HCT116 (cell line): ENCODE results near the gene RPGRIP1. TPM values are rescaled to one million over a fixed set of nuclear protein-coding genes. Genes with fewer than 3 reads are reported as not detected.

Source experiments
- ATAC-seq: fragments of 200-7000 bp; cut with Tn5 transposase; 2 replicates; pipeline ENCODE4 v1.9.1; 2020; ENCODE audit warnings: mild to moderate bottlenecking, moderate library complexity
- BruUV-seq: library from RNA; stranded (reverse); fragments of 400-500 nt; replicated peaks from 2 replicates; lab custom pipeline; 2021; lab: Mats Ljungman, UMichigan
- CTCF ChIA-PET: fragments of 300-600 bp; sonication (Branson Sonifier 250); formaldehyde crosslinking; loops from one replicate; lab custom pipeline; 2021; ENCODE audit warnings: antibody characterized with exemption; lab: Charles Lee
- POLR2A ChIA-PET: fragments of 300-600, 350-600 bp; sonication (Branson Sonifier 250); formaldehyde crosslinking; loops from one replicate; lab custom pipeline; 2021; ENCODE audit warnings: antibody characterized with exemption; lab: Charles Lee
- RAD21 ChIA-PET, 2 experiments: fragments of 300-600 bp; sonication (Branson Sonifier 250); formaldehyde crosslinking; loops; one replicate each; lab custom pipeline; 2023; ENCODE audit warnings: low total read pairs in 2 of 2; ENCODE audit not compliant: uncharacterized antibody in 2 of 2, unreplicated experiment in 2 of 2, low non-redundant PET in 1 of 2; lab: Charles Lee
- DNase-seq: peaks from one replicate; pipeline ENCODE4 v3.0.0-alpha.2; 2010; ENCODE audit warnings: low read depth, low spot score
- H2AFZ ChIP-seq: fragments of 200-600 bp; shearing (Covaris generic), sonication (generic); 2 replicates; pipeline ENCODE4 v1.6.1; 2017; ENCODE audit warnings: low read depth, mixed run types, mixed read lengths, antibody characterized with exemption, low read length; ENCODE audit not compliant: poor library complexity, severe bottlenecking
- H3K27ac ChIP-seq: 2 replicates; pipeline ENCODE4 v1.5.1; 2012; ENCODE audit warnings: low read depth, low read length
- H3K27me3 ChIP-seq: fragments of 200-600 bp; sonication (generic); 2 replicates; pipeline ENCODE4 v1.6.1; 2016; ENCODE audit warnings: mixed run types, low read length, mixed read lengths; ENCODE audit not compliant: insufficient read depth
- H3K36me3 ChIP-seq, 2 experiments: fragments of 200-500 bp in 1 of 2; fragments of 200-600 bp in 1 of 2; sonication (Bioruptor generic) in 1 of 2; sonication (generic) in 1 of 2; 2 replicates each; pipeline versions ENCODE4 v1.5.1 to v1.6.1; 2014 to 2016; ENCODE audit warnings: low read length in 2 of 2, inconsistent platforms in 1 of 2, mixed read lengths in 1 of 2, mixed run types in 1 of 2; ENCODE audit not compliant: insufficient read depth in 2 of 2, control insufficient read depth in 1 of 2
- H3K4me1 ChIP-seq, 2 experiments: fragments of 200-600 bp in 1 of 2; sonication (generic) in 1 of 2; 2 replicates each; pipeline versions ENCODE4 v1.5.1 to v1.6.1; 2012 to 2017; ENCODE audit warnings: low read length in 2 of 2, inconsistent platforms in 1 of 2, mild to moderate bottlenecking in 1 of 2, mixed read lengths in 1 of 2, mixed run types in 1 of 2, moderate library complexity in 1 of 2; ENCODE audit not compliant: insufficient read depth in 2 of 2, control insufficient read depth in 1 of 2
- H3K4me2 ChIP-seq: fragments of 200-600 bp; sonication (generic); 2 replicates; pipeline ENCODE4 v1.6.1; 2017; ENCODE audit warnings: mixed run types, low read length, mixed read lengths
- H3K4me3 ChIP-seq, 2 experiments: fragments of 200-600 bp in 1 of 2; sonication (generic) in 1 of 2; replicated peaks in 1 of 2; 2 replicates each; pipeline ENCODE4 v1.5.1; 2011 to 2016; ENCODE audit warnings: low read length in 2 of 2, control low read depth in 1 of 2, low read depth in 1 of 2, mild to moderate bottlenecking in 1 of 2, mixed read lengths in 1 of 2, mixed run types in 1 of 2
- H3K79me2 ChIP-seq: fragments of 200-600 bp; sonication (generic); 2 replicates; pipeline ENCODE4 v1.6.1; 2017; ENCODE audit warnings: mild to moderate bottlenecking, mixed run types, low read length, moderate library complexity, mixed read lengths; ENCODE audit not compliant: insufficient read depth
- H3K9ac ChIP-seq: fragments of 200-600 bp; sonication (generic); 2 replicates; pipeline ENCODE4 v1.6.1; 2016; ENCODE audit warnings: low read length, mixed read lengths
- H3K9me2 ChIP-seq: fragments of 200-600 bp; sonication (generic), shearing (Covaris generic); 2 replicates; pipeline ENCODE4 v1.6.1; 2017; ENCODE audit warnings: mixed run types, mild to moderate bottlenecking, moderate library complexity; ENCODE audit not compliant: insufficient read depth
- H3K9me3 ChIP-seq, 2 experiments: fragments of 200-500 bp in 1 of 2; fragments of 200-600 bp in 1 of 2; sonication (Bioruptor generic) in 1 of 2; sonication (generic) in 1 of 2; 2 replicates each; pipeline ENCODE4 v1.6.1; 2014 to 2017; ENCODE audit warnings: low read length in 2 of 2, mixed read lengths in 2 of 2, inconsistent platforms in 1 of 2, low read depth in 1 of 2, mild to moderate bottlenecking in 1 of 2, mixed run types in 1 of 2, moderate library complexity in 1 of 2; ENCODE audit not compliant: control insufficient read depth in 1 of 2, insufficient read depth in 1 of 2
- H4K20me1 ChIP-seq: fragments of 200-600 bp; sonication (generic), shearing (Covaris generic); 2 replicates; pipeline ENCODE4 v1.6.1; 2017; ENCODE audit warnings: mixed run types, mild to moderate bottlenecking, moderate library complexity; ENCODE audit not compliant: insufficient read depth
- CEBPB ChIP-seq: IDR thresholded peaks from 2 replicates; pipeline ENCODE4 v1.6.1; 2012; ENCODE audit warnings: low read depth
- EGR1 ChIP-seq: IDR thresholded peaks from 2 replicates; pipeline ENCODE4 v1.6.1; 2012; ENCODE audit warnings: low read depth
- ELF1 ChIP-seq: IDR thresholded peaks from 2 replicates; pipeline ENCODE4 v1.6.1; 2012; ENCODE audit warnings: low read depth, borderline replicate concordance
- EZH2 ChIP-seq: fragments of 200-600 bp; sonication (generic); IDR thresholded peaks from 2 replicates; pipeline ENCODE4 v1.6.1; 2017; ENCODE audit warnings: antibody characterized with exemption, mixed run types
- EZH2phosphoT487 ChIP-seq: fragments of 200-600 bp; IDR thresholded peaks from 2 replicates; pipeline ENCODE4 v1.6.1; 2018; ENCODE audit warnings: antibody characterized with exemption, borderline replicate concordance
- FOSL1 ChIP-seq: IDR thresholded peaks from 2 replicates; pipeline ENCODE4 v1.6.1; 2012; ENCODE audit warnings: low read depth
- JUND ChIP-seq: IDR thresholded peaks from 2 replicates; pipeline ENCODE4 v1.6.1; 2012
- POLR2A ChIP-seq: IDR thresholded peaks from 2 replicates; pipeline ENCODE4 v1.7.0; 2011; ENCODE audit warnings: borderline replicate concordance; ENCODE audit not compliant: insufficient read depth, insufficient read length; ENCODE audit errors: extremely low read depth
- POLR2AphosphoS5 ChIP-seq: IDR thresholded peaks from 2 replicates; pipeline ENCODE4 v1.6.1; 2011; ENCODE audit warnings: mild to moderate bottlenecking, low read depth, low read length, moderate library complexity
- SIN3A ChIP-seq: IDR thresholded peaks from 2 replicates; pipeline ENCODE4 v1.6.1; 2012; ENCODE audit warnings: low read depth
- SP1 ChIP-seq: IDR thresholded peaks from 2 replicates; pipeline ENCODE4 v1.6.1; 2012; ENCODE audit warnings: low read depth
- SRF ChIP-seq: IDR thresholded peaks from 2 replicates; pipeline ENCODE4 v1.6.1; 2012; ENCODE audit warnings: low read depth
- TCF7L2 ChIP-seq: IDR thresholded peaks from 2 replicates; pipeline ENCODE4 v1.7.0; 2011; ENCODE audit warnings: borderline replicate concordance, inconsistent platforms; ENCODE audit not compliant: insufficient read depth, insufficient read length; ENCODE audit errors: extremely low read depth
- YY1 ChIP-seq: IDR thresholded peaks from 2 replicates; pipeline ENCODE4 v1.6.1; 2011; ENCODE audit warnings: low read length, low read depth, moderate library complexity, mild to moderate bottlenecking; ENCODE audit not compliant: insufficient replicate concordance; ENCODE audit errors: extremely low read depth
- ZFX ChIP-seq: fragments of 450-650 bp; IDR thresholded peaks from 2 replicates; pipeline ENCODE4 v1.6.1; 2017
- ZNF274 ChIP-seq: fragments of 200-500 bp; sonication (Bioruptor generic); IDR thresholded peaks from 2 replicates; pipeline ENCODE4 v1.6.1; 2014; ENCODE audit warnings: mild to moderate bottlenecking, low read depth, low read length, inconsistent platforms
- intact Hi-C: fragments of 100-400 bp; cut with micrococcal nuclease; formaldehyde crosslinking; loops from 2 replicates; pipeline ENCODE4 v1.10.0; 2022
- total RNA-seq: library from RNA; stranded (reverse); gene quantifications from one replicate; pipeline ENCODE4 v1.2.1, GENCODE V29; 2021; ENCODE audit not compliant: unreplicated experiment
- TF ChIP-seq, protein P1 (sequence below): IDR thresholded peaks from 2 replicates; pipeline ENCODE4 v1.6.1; 2012
- TF ChIP-seq, protein P2 (sequence below): IDR thresholded peaks from 2 replicates; pipeline ENCODE4 v1.6.1; 2012; ENCODE audit warnings: low read depth

Gene RPGRIP1
- total RNA-seq, 1 experiment from 2014 or later = not detected

DNA sequence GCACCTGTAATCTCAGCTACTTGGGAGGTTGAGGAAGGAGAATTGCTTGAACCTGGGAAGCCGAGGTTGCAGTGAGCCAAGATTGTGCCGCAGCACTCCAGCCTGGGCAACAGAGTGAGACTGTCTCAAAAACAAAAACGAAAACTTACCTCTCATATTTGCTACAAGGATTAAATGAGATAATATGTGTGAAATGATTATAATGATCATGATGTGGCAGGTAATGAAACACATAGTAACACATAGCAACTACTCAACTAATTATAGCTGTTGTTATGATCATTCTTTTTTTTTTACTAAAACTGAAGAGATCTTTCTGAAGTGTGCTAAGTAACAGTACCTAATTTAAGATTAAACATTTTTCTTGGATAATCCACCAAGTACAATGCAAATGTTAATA is 30.1 kb downstream of the RPGRIP1 start:
- ChIA-PET POLR2A (interaction anchor here (0.6 kb wide), 1 partner anchor 39 kb away, joined by 7 read pairs; no protein-coding TSS in a partner anchor), CTCF (no interaction called here), RAD21 (no interaction called here)
- Histone ChIP-seq H4K20me1 (no peaks in the 10 kb centered on the region), H3K27ac (no peak overlapping the region), H3K4me2 (no peak overlapping the region), H3K79me2 (no peaks in the 10 kb centered on the region), H3K9ac (no peak overlapping the region), H3K4me3 (no peak overlapping the region), H3K4me1 (peaks cover 0 to 15% of the 10 kb centered on the region in 2 experiments; a peak in 3 of 4 replicates), H2AFZ (peak overlapping the region; percentile 32), H3K36me3 (no peaks in the 10 kb centered on the region), H3K9me3 (no peaks in the 10 kb centered on the region), H3K9me2 (no peaks in the 10 kb centered on the region), H3K27me3 (no peaks in the 10 kb centered on the region; the same call in 1 of the 2 replicates)
- intact Hi-C loops = no loop called here
- no peak for TF ChIP-seq POLR2A
- no peak for TF ChIP-seq YY1
- TF ChIP-seq ZFX = no peak
- no peak for TF ChIP-seq FOSL1
- no peak for TF ChIP-seq SRF
- DNase-seq (no peak), ATAC-seq (no peak)
- BruUV-seq = no TSS peak

DNA sequence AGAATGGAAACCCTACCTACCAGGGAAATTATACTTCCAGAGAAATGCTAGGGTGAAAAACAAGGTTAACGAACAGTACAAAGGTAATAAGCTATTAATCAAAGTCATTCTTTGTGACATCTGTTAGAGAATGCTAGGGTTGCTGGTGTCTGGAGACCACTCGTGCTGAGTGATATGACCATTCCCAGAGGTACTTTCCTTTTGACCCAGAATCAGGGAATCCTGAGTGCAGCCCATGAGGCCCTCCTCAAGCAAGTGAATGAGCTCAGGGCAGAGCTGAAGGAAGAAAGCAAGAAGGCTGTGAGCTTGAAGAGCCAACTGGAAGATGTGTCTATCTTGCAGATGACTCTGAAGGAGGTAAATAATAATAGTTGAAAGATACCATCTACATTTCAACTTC is 31.7 kb downstream of the RPGRIP1 start:
- no TSS peak for BruUV-seq
- no peak for TF ChIP-seq ELF1
- TF ChIP-seq SP1 = no peak
- no peak for TF ChIP-seq EZH2phosphoT487
- TF ChIP-seq SRF = no peak
- TF ChIP-seq FOSL1 = no peak
- TF ChIP-seq YY1 = no peak
- TF ChIP-seq SIN3A = no peak
- TF ChIP-seq ZNF274 = no peak
- TF ChIP-seq, protein P1, sequence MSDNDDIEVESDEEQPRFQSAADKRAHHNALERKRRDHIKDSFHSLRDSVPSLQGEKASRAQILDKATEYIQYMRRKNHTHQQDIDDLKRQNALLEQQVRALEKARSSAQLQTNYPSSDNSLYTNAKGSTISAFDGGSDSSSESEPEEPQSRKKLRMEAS = no peak
- no peak for TF ChIP-seq EZH2
- TF ChIP-seq TCF7L2 = no peak
- TF ChIP-seq, protein P2, sequence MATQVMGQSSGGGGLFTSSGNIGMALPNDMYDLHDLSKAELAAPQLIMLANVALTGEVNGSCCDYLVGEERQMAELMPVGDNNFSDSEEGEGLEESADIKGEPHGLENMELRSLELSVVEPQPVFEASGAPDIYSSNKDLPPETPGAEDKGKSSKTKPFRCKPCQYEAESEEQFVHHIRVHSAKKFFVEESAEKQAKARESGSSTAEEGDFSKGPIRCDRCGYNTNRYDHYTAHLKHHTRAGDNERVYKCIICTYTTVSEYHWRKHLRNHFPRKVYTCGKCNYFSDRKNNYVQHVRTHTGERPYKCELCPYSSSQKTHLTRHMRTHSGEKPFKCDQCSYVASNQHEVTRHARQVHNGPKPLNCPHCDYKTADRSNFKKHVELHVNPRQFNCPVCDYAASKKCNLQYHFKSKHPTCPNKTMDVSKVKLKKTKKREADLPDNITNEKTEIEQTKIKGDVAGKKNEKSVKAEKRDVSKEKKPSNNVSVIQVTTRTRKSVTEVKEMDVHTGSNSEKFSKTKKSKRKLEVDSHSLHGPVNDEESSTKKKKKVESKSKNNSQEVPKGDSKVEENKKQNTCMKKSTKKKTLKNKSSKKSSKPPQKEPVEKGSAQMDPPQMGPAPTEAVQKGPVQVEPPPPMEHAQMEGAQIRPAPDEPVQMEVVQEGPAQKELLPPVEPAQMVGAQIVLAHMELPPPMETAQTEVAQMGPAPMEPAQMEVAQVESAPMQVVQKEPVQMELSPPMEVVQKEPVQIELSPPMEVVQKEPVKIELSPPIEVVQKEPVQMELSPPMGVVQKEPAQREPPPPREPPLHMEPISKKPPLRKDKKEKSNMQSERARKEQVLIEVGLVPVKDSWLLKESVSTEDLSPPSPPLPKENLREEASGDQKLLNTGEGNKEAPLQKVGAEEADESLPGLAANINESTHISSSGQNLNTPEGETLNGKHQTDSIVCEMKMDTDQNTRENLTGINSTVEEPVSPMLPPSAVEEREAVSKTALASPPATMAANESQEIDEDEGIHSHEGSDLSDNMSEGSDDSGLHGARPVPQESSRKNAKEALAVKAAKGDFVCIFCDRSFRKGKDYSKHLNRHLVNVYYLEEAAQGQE = no peak
- no peak for TF ChIP-seq JUND
- TF ChIP-seq CEBPB = no peak
- no peak for TF ChIP-seq POLR2AphosphoS5
- no peak for TF ChIP-seq EGR1

More for the DNA sequence above, 31.7 kb downstream of the RPGRIP1 start:
- Histone ChIP-seq H3K4me1 (peaks cover 0 to 15% of the 10 kb centered on the region in 2 experiments; a peak in 3 of 4 replicates), H3K27ac (no peak overlapping the region), H3K9me2 (no peaks in the 10 kb centered on the region), H3K4me2 (no peak overlapping the region), H3K9me3 (no peaks in the 10 kb centered on the region), H3K27me3 (no peaks in the 10 kb centered on the region; the same call in 1 of the 2 replicates), H3K4me3 (no peak overlapping the region), H2AFZ (no peak overlapping the region), H4K20me1 (no peaks in the 10 kb centered on the region), H3K79me2 (no peaks in the 10 kb centered on the region), H3K9ac (no peak overlapping the region), H3K36me3 (no peaks in the 10 kb centered on the region)
- ChIA-PET RAD21 (no interaction called here), POLR2A (no interaction called here), CTCF (no interaction called here)
- intact Hi-C loops = no loop called here
- ATAC-seq (no peak), DNase-seq (no peak)
